ENCODE measurements around the gene NRBF2.

Gene NRBF2

GRCh38 chr10:63166742-63167258, 33.7 kb downstream of the NRBF2 start:
- no peak for DNase-seq

- DNase-seq, result no peak
Measured at GRCh38 chr10:63168821-63169462, 35.8 kb downstream of the NRBF2 start.

GRCh38 chr10:63169624-63170023, 36.5 kb downstream of the NRBF2 start:
- DNase-seq, result no peak

DNA sequence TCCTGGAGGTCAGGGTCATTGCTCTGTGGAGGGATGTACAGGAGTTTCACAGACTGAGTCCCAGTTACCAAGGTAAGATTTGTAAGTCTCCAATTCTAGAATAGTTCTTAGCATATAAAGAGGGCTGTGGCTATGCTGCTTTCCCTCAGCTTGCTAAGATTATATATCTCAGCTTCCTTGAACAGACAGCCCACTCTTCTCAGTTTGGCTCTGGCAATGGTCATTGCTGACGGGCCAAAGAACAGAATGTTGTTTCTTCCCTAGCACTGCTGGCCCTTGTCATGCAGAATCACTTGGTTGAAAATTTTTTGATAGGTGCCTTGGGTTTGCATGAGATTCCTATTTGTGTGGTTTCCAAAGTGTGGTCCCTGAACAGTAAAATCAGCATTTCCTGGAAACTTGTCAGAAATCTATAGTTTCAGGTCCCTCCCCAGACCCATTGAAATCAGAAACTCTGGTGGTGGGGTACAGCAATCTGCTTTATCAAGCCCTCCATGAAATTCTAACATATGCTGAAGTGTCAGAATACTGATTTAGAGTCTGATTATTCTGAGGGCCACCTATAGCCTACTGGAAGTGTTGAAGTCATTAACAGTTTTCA, 38.2 kb downstream of the NRBF2 start:
- no peak for DNase-seq

DNA sequence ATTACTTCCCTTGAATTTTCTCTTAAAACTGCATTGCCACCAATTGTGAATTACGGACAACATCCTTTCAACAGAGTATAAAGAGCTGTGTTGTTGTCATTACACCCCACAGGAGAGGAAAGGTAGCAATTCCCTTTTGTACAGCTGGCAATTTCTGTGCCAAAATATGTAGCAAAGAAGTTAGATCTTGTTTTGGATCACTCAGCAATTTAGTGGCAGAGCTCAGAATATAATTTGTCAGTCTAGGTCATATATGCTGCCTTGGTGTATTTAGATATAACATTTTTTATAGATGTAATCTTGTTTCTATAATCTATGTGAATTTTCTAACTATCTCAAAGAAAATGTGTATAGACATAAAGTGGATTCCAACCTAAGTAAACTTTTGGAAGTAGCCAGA, 38.8 kb downstream of the NRBF2 start:
- no peak for DNase-seq

DNA sequence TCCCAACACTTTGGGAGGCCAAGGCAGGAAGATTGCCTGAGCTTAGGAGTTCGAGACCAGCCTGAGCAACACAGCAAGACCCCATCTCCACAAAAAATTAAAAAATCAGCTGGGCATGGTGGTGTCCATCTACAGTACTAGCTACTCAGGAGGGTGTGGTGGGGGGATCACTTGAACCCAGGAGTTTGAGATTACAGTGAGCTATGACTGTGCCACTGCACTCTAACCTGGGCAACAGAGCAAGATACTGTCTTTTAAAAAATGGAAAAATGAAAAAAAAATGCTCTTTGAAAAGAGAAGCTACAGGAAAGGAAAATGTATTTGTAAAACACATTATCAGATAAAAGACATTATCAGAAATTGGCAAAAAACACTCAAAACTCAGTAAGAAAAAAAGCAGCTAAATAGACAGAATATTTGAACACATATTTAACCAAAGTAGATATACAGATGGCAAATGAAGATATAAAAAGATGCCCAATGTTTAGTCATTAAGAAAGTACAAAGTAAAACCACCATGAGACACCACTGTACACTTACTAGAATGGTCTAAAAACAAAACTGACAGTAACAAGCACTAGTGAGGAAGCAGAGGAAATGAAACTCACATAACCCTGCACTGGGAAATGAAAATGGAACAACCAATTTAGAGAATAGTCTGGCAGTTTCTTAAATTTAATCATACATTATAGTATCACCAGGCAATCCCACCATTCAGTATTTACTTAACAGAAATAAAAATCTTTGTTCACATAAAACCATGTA, 40.5 kb downstream of the NRBF2 start:
- no peak for DNase-seq

DNA sequence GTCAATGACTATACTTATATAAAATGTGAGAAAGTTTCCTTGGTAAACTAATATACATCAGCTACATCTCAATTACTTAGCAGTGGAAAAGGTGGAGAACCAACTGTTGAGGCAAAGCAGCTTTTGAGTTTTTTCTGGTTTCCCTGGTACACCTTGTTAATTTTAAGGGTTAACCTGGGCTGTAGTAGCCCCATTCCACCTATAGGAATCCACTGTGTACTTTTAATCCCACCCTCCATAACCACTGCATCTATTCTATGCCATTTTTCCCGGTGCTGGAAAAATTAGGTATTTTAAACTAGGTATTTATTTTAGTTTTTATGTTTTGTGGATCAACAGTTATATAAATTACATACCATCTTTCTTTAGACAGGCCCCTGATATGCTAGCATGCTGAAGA, 42.4 kb downstream of the NRBF2 start:
- no peak for DNase-seq

DNA sequence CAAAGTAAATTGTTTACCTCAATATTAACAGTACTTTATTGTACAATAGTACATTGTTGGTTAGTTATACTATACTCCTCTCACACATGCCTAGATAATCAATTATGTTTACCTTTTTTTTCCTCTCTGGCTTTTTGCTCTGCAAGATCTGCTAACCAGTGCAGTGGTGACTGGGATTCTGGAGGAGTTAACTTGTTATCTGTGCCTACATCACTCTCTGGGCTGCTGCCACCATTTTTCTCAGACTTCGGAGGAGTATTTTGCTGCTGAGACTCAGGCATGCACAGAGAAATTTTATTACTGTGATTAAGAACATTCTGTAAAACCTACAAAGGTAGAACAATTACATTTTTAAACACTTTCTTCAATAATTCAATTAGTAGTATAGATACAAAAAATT, 59.7 kb downstream of the NRBF2 start:
- no peak for DNase-seq

DNA sequence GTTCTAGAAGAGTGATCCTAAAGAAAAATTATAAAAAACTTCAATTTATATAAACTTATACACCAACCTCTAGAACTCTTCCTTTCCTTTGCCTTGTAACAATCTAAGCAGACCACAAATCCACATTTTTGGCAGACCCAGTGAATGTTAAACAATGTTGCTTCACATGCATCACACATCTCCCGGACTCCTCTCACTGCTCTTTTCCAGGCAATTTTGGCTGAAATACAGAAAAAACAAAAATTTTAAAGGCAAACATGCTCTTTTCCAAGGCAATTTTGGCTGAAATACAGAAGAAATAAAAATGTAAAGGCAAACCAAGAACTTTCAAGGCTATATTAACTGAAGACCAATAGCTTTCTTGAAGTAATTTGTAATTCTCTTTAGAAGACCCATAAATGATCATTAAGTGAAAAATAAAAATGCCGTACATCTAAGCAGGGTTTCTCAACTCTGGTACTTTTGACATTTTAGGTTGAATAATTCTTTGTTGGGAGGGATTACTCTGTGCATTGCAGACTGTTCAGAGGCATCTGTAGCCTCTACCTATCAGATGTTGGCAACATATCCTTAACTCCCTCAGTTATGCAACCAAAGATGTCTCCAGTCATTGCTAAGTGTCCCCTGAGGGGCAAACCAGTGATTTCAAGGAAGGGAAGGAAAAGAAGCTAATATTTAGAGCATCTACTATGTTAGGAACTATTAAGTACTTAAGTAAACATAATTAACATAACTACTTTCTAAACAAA, 64.4 kb downstream of the NRBF2 start:
- no peak for DNase-seq

- DNase-seq, result no peak
Measured at GRCh38 chr10:63199716-63200115, 66.6 kb downstream of the NRBF2 start.

GRCh38 chr10:63200431-63200830, 67.3 kb downstream of the NRBF2 start:
- no peak for DNase-seq

GRCh38 chr10:63201118-63201517, 68.0 kb downstream of the NRBF2 start:
- DNase-seq, result no peak

Data from stimulated activated CD4-positive, alpha-beta T cell treated with anti-CD3 and anti-CD28 coated beads, Interleukin-2, amount 100 ng/mL, for 24 hours (primary cell).